Upper lobe of left lung (tissue), 6 donors: ENCODE measurements around the gene ECT2. TPM values are rescaled to one million over a fixed set of nuclear protein-coding genes. Genes with fewer than 3 reads are reported as not detected.

Experiments used
- ATAC-seq, 2 donors: fragments of 200-7000 bp; cut with Tn5 transposase; one replicate each; pipeline ENCODE4 v1.9.1; 2022; ENCODE audit warnings: mild to moderate bottlenecking in 2 of 2, moderate library complexity in 2 of 2; ENCODE audit not compliant: low FRiP score in 2 of 2
- DNase-seq, 2 donors: peaks; one replicate each; pipeline ENCODE4 v3.0.0-alpha.2; 2019 to 2020
- H3K27ac ChIP-seq, 4 donors: fragments of 200-600 bp; sonication (generic); one replicate each; pipeline ENCODE4 v1.5.1; 2016 to 2019
- H3K27me3 ChIP-seq, 4 donors: fragments of 200-600 bp; sonication (generic); one replicate each; pipeline ENCODE4 v1.5.1; 2017 to 2019
- H3K36me3 ChIP-seq, 4 donors: fragments of 200-600 bp; sonication (generic); one replicate each; pipeline ENCODE4 v1.5.1; 2016 to 2019
- H3K4me1 ChIP-seq, 4 donors: fragments of 200-600 bp; sonication (generic); one replicate each; pipeline ENCODE4 v1.5.1; 2018 to 2019
- H3K4me3 ChIP-seq, 4 donors: fragments of 200-600 bp; sonication (generic); one replicate each; pipeline ENCODE4 v1.5.1; 2017 to 2019; ENCODE audit warnings: mild to moderate bottlenecking in 2 of 4, moderate library complexity in 1 of 4
- H3K9me3 ChIP-seq, 4 donors: fragments of 200-600 bp; sonication (generic); one replicate each; pipeline ENCODE4 v1.5.1; 2018 to 2019
- EP300 ChIP-seq, 4 donors: sonication (generic); formaldehyde crosslinking; IDR thresholded peaks; one replicate each; pipeline ENCODE4 v1.5.1; 2017; ENCODE audit warnings: antibody characterized with exemption in 4 of 4, control low read depth in 2 of 4
- POLR2A ChIP-seq, 4 donors: fragments of 450-650 bp; IDR thresholded peaks; one replicate each; pipeline ENCODE4 v1.5.1; 2016 to 2017; ENCODE audit warnings: antibody characterized with exemption in 4 of 4, mild to moderate bottlenecking in 2 of 4
- POLR2AphosphoS5 ChIP-seq, 2 donors: sonication (generic); formaldehyde crosslinking; IDR thresholded peaks; one replicate each; pipeline ENCODE4 v1.5.1; 2017; ENCODE audit warnings: antibody characterized with exemption in 2 of 2
- WGBS, 2 donors: methylation state at CpG; one replicate each; pipeline ENCODE4 v1.1.5; 2017 to 2018; 5-methylcytosine and 5-hydroxymethylcytosine counted together
- total RNA-seq, 6 donors: library from RNA; depleted of rRNA in 4 of 6; stranded (reverse); fragments of >200 nt in 4 of 6; gene quantifications; one replicate each; pipeline versions ENCODE4 v1.1.0 to v1.2.1, GENCODE V29; 2016 to 2021
- TF ChIP-seq, protein P1 (sequence below), 6 experiments: fragments of 450-650 bp in 4 of 6; fragments of 200-600 bp in 2 of 6; sonication (generic) in 2 of 6; IDR thresholded peaks; one replicate each; pipeline ENCODE4 v1.5.1; 2016 to 2019; ENCODE audit warnings: antibody characterized with exemption in 6 of 6
- donor health status: DM: no; HTN: no; CAD: no; lungs with moderate emphysema.
- donor health status: DM: no; HTN: yes; CAD: no; lungs with severe emphysema.

The ECT2 gene
- total RNA-seq, 6 donors from 2014 or later: 7.1 to 18.7 (median 13.7) TPM

DNA sequence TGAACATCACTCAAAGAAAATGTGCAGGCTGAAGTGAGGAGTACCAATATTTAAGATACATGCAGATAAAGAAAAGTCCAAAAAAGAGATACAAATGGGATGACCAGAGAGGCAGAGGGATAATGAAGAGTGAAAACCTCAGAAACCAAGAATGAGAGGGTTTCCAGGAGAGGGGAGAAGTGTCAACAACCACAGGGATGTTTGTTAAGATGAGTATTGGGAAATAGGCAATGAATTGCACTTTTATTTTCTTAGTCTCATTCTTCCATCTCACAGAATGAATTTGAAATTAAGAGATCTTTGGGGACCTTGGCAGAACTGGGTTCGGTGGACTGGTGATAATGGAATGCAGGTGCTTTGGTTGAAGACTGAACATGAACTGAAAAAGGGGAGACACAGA is 102.5 kb downstream of the ECT2 start:
- ATAC-seq (no peak), DNase-seq (no peak)
- WGBS, 2 donors: 88 to 94% methylated on average over 1 of the region's 1 CpG
- H3K27ac ChIP-seq: no peak overlapping the region
- no peak overlapping the region for H3K4me3 ChIP-seq
- H3K9me3 ChIP-seq: no peaks in the 10 kb centered on the region
- H3K27me3 ChIP-seq: no peaks in the 10 kb centered on the region
- H3K4me1 ChIP-seq: peaks cover 0 to 11% (median 0%) of the 10 kb centered on the region in 4 donors
- H3K36me3 ChIP-seq: no peaks in the 10 kb centered on the region
- TF ChIP-seq POLR2A (IDR thresholded peaks at IDR 0.05) (no peak), EP300 (IDR thresholded peaks at IDR 0.05) (no peak)
- TF ChIP-seq, protein P1, sequence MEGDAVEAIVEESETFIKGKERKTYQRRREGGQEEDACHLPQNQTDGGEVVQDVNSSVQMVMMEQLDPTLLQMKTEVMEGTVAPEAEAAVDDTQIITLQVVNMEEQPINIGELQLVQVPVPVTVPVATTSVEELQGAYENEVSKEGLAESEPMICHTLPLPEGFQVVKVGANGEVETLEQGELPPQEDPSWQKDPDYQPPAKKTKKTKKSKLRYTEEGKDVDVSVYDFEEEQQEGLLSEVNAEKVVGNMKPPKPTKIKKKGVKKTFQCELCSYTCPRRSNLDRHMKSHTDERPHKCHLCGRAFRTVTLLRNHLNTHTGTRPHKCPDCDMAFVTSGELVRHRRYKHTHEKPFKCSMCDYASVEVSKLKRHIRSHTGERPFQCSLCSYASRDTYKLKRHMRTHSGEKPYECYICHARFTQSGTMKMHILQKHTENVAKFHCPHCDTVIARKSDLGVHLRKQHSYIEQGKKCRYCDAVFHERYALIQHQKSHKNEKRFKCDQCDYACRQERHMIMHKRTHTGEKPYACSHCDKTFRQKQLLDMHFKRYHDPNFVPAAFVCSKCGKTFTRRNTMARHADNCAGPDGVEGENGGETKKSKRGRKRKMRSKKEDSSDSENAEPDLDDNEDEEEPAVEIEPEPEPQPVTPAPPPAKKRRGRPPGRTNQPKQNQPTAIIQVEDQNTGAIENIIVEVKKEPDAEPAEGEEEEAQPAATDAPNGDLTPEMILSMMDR (IDR thresholded peaks at IDR 0.05): no peak

DNA sequence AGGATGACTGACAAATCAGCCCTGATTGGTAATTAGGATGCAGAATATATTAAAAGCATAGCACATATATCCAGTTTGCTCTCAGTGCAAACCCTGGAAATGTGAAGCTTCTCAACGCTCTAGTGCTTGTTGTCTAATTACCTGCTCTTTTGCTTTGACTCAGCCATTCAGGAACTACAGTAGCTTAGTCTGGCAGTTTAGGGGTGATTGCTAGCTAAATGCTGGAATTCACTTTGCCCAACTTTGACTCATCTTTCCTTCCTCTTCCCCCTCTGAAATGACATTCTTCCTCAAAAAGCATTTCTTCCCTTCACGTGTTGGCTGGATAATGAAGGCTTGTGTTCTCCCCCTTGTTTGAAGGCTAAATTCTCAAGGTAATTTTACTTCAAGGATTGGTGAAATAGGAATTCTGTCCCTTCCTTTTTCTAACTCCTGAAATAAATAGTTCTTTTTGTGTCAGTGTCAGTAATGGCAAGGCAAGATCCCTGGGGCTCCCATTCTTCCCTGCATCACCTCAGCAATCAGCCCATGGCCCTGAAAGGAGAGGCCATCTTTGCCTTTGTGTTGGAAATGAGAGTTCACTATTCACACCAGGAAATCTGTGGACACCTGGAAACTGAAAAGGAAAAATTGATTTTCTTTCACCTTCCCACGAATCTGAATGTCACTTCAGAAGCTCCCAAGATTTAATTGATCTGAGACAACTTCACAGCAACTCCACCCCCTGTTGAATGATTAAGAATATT is 103.6 kb downstream of the ECT2 start:
- Histone ChIP-seq H3K4me3 (no peak overlapping the region), H3K27ac (no peak overlapping the region), H3K9me3 (no peaks in the 10 kb centered on the region), H3K4me1 (peaks cover 0 to 11% (median 0%) of the 10 kb centered on the region in 4 donors), H3K36me3 (no peaks in the 10 kb centered on the region), H3K27me3 (no peaks in the 10 kb centered on the region)
- TF ChIP-seq, protein P1 (IDR thresholded peaks at IDR 0.05): no peak
- TF ChIP-seq EP300 (IDR thresholded peaks at IDR 0.05) (no peak), POLR2A (IDR thresholded peaks at IDR 0.05) (no peak), POLR2AphosphoS5 (IDR thresholded peaks at IDR 0.05) (no peak)
- no peak for ATAC-seq
- WGBS, 2 donors: 45 to 56% methylated on average over 3 of the region's 3 CpGs
- no peak for DNase-seq

DNA sequence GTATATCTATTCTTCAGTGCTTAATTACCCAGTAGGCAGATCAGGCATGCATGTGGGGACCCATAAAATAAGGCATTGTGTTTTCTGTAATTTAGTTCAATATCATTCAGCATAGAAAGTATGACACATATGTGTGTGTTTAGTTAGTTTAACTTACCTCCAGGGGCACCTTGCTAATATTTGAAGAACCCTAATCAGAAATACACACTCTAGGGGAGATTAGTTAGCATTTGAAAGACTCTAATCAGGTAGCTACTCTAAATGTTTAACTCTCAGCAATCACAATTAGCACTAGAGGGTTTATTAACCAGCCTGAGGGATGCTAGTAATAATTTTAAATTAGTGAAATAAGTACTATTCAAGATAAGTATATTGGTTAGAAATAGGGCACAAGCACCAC is 104.5 kb downstream of the ECT2 start:
- DNase-seq (no peak), ATAC-seq (no peak)
- Histone ChIP-seq H3K9me3 (no peaks in the 10 kb centered on the region), H3K4me1 (peaks cover 0 to 11% (median 0%) of the 10 kb centered on the region in 4 donors), H3K4me3 (no peak overlapping the region), H3K36me3 (no peaks in the 10 kb centered on the region), H3K27ac (no peak overlapping the region), H3K27me3 (no peaks in the 10 kb centered on the region)
- TF ChIP-seq POLR2AphosphoS5 (IDR thresholded peaks at IDR 0.05) (no peak), POLR2A (IDR thresholded peaks at IDR 0.05) (no peak), EP300 (IDR thresholded peaks at IDR 0.05) (no peak)
- TF ChIP-seq, protein P1 (IDR thresholded peaks at IDR 0.05): no peak

DNA sequence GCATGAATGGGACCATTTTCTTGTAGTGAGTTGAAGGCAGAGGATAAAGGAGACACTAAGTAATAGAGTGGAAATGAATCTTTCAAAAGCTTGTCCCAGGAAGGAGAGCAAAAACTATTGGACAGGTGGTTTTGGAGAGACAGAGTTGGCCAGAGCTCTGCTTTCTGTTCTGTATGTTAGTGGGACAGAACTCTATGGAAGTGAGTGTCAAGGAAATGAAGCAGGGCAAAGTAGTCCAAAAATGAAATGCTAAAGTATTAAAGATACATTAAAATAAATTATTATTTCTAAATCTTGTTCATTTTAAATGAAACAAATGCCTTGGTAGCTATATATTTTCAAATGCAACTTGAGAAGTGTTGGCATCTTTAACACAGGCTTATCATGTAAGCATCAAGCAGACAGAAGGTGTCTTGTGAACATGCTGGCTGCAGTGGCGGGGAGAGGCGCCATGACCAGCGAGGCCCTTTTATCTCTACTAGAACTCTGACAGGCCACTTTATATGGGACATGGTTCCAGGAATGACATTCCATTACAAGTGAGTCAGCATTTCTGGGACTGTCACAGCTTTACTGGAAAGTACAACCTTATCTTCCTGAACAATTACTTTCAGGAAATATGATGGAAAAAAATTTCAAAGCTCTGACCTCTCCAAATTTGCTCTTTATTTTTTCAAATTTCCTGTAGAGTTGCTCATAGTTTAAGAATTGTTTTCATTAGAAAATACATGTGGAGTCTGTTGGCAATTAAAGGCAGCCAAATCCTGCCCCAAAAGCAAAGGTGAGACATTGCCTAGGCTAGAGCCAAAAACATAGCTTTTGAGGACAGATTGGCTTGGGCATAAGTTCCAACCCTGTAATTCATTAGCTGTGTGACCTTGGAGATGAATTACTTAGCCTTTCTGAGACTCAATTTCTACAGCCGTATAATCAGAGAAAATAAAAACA is 106.5 kb downstream of the ECT2 start:
- 37 to 40% methylated on average over 4 of the region's 4 CpGs for whole genome bisulfite sequencing, 2 donors
- Histone ChIP-seq H3K27me3 (no peaks in the 10 kb centered on the region), H3K36me3 (no peaks in the 10 kb centered on the region), H3K27ac (no peak overlapping the region), H3K9me3 (no peaks in the 10 kb centered on the region), H3K4me1 (peaks cover 0 to 11% (median 0%) of the 10 kb centered on the region in 4 donors), H3K4me3 (no peak overlapping the region)
- ATAC-seq (no peak), DNase-seq (peak in 1 of 2 donors; percentile 24)
- TF ChIP-seq, protein P1 (IDR thresholded peaks at IDR 0.05): no peak
- TF ChIP-seq POLR2A (IDR thresholded peaks at IDR 0.05): no peak
- peak in 1 of 2 donors; percentile 68 for TF ChIP-seq POLR2AphosphoS5 (IDR thresholded peaks at IDR 0.05)
- peak in 2 of 4 donors; percentile 66 to 77 for TF ChIP-seq EP300 (IDR thresholded peaks at IDR 0.05)
